ENCODE results near the gene PJA2.

Gene PJA2

DNA sequence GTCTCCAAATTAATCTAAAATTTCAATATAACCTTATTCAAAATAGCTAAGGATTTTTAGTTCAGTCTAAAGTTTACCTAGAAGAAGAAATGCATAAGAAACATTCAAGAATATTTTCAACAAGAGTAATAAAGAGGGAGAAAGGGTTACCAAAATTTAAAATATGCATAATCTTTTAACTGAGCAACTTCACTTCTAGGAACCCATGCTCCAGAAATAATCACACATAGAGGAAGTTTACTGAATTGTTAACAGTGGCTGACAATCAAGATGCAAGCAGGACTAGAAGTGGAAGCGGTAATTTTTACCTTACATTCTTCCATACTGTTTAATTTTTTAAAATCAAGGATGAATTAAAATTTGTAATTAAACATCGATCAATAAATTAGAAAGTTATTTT is 1.9 kb downstream of the PJA2 start:
- no peak for DNase-seq (ENCODE audit: low read depth)

DNA sequence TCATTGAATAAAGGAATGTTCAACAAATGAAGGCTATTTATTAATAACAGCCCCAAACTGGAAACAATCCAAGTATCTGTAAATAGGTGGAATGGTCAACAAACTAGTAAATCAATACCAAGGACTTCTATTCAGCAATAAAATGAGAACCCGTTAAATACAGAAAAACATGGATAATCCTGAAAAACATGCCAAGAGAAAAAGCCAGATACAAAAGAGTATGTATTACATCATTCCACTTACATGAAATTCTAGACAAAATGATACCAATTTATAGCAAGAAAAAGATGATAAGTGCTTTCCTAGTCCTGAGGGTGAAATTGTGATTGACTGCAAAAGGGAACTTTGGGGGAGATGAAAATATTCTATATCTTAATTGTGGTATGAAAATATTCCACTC is 3.1 kb downstream of the PJA2 start:
- DNase-seq (ENCODE audit: low read depth): no peak

DNA sequence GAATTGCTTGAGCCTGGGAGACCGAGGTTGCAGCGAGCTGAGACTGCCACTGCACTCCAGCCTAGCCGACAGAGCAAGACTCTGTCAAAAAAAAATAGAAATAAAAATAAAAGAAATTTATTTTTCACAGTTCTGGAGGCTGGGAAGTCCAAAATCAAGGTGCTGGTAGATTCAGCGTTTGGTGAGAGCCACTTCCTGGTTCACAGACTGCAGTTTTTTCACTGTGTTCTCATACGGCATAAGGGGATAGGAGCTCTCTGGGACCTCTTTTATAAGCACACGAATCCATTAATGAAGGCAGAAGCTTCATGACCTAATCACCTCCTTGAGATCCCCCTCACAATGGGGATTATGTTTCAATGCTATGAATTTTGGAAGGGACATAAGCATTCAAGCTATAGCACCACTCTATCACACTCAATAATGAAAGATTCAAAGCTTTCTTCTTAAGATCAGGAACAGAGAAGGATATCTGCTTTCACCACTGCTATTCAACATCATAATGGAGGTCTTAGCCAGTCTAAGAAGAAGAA is 5.3 kb downstream of the PJA2 start:
- DNase-seq (ENCODE audit: low read depth): no peak

DNA sequence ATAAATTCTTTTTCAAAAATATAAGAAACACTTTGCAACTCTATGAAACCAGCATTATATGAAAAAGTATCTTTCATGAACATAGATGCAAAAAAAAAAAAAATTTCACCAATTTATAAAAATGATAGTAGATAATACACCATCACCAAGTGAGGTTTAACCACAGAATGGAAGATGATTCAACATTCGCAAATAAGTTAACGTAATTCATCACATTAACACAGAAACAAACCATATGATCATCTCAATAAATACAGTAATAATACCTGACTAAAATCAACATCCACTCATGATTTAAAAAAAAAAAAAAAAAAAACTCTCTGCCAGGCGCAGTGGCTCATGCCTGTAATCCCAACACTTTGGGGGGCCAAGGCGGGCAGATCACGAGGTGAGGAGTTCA is 6.3 kb downstream of the PJA2 start:
- DNase-seq (ENCODE audit: low read depth): no peak

DNA sequence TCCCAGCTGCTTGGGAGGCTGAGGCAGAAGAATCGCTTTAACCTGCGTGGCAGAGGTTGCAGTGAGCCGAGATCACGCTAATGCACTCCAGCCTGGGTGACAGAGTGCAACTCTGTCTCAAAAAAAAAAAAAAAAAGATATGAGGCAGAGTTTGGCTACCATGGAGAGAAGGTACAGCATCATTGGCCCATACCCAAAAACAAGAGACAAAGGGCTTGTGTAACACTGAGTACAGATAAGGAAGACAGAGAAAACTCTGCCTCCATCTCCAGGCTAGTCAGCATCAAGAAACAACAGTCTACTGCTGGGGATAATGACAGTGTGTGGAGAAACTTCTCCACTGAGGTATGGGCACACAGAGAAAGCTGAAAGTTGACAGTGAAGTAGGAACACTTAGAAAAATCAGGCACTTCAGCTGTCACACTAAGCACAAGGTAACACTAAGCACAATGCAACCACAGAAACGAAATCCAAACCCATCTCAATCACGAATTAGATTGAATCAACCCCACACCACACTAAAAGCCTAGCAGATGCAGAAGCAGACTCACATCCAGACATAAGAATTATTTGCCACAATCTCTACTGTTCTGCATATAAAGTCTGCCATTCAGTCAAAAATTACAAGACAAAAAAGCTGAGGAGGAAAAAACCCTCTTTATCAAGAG is 10.5 kb downstream of the PJA2 start:
- no peak for DNase-seq (ENCODE audit: low read depth)

DNA sequence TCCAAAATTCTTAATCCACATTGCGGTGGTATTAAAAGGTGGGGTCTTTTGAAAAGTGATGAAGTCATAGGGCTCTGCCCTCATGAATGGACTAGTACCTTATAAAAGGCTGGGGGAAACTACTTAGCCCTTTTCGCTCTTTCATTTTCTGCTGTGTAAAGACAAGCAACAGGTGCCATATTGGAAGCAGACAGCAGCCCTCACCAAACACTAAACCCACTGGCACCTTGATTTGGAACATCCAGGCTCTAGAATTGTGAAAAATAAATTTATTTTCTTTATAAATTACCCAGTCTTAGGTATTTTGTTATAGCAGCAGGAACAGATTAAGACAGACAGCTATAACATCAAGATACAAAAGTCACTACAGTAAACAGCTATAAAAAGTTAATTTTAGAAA is 12.8 kb downstream of the PJA2 start:
- DNase-seq (ENCODE audit: low read depth): no peak

DNA sequence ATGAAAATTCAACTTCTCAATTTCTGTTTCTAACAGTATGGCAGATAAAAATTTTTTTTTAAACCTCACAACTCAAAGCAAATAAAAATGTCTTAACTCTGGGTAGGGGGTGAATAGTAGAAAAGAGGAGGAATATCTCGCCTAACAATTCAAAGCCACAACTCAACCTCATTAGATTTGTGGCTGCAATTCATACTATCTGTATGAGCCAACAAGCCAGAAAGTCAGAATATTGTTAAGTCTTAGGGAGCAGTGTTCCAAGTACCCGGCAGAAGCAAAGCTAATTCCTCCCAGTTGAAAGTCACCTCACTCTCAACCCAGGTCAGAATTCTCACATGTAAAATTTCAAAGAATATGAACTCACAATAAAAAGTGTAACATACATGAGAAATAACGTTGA is 15.0 kb downstream of the PJA2 start:
- no peak for DNase-seq (ENCODE audit: low read depth)

DNA sequence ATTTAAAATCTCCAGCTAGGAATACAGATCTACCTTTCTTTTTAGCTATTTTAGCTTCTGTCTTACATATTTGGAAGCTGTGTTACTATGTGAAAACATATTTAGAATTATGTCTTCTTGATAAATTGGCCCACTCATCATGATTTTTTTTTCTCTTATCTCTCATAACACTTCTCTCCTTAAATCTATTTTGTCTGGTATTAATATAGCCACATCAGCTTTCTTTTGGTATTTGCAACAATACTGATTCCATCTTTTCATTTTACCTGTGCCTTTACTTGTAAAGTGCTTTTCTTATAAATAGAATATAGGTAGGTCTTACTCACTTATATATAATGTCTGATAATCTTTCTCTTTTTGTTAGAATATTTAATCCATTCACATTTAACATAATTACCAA is 19.6 kb downstream of the PJA2 start:
- DNase-seq (ENCODE audit: low read depth): no peak

DNA sequence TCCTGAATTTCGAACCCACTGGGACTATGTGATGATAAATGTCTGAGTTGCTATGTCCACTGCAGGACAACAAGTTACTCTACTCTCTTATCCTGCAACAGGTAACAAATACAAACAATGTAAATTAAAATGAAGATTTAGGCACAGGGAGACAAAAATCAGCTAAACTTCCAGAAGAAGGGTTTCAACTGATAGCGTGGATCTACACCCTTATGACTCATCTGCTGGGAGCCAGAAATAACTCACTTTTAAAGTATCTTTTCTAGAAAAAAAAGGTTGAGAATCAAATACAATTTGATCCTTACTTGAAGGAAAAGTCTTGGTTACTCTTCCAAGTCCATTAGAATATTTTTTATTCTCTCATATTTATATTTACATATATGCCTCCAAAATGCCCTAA is 21.4 kb downstream of the PJA2 start:
- no peak for DNase-seq (ENCODE audit: low read depth)

DNA sequence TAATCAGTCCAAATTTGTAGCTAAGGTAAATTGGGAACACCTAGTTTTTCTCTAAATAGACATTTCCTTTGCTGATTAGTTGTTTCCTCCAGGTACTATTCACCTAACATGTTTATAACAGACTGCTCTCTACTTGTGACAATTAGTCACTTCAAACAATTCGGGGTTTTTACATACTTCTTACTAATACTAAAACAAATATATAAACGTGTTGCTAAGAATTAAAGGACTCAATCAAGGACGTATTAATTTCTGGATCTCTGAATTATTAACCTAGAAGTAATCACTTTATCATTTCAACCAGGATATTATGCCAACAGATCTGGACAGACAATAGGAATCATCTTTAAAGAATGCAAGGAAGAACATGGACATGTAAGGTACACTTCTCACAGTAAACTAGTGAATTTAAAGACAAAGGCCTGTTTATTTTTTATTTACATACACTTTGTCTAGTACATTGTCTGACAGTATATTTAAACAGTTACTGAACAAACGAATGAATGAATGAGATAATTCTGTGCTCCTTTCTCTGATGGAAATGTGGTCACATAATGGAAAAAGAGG is 22.3 kb downstream of the PJA2 start:
- no peak for DNase-seq (ENCODE audit: low read depth)

DNA sequence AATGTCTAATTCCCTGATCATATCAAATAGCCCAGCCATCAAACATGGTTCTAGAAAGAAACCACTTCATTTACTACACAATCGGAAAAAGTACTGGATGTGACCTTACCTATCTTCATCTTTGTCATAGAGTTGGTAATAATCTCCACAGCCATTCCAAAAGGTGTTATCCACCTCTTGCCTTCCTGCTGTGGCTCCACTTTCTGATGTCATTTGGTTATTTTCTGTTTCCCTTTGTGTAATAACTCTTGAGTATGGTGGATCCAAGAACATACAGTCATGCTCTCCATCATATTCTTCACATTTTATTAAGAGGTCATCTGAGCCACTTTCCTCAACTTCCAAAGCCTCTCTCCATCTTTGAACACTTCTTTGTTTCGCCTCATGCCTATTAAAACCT is 31.7 kb downstream of the PJA2 start:
- DNase-seq (ENCODE audit: low read depth): no peak

DNA sequence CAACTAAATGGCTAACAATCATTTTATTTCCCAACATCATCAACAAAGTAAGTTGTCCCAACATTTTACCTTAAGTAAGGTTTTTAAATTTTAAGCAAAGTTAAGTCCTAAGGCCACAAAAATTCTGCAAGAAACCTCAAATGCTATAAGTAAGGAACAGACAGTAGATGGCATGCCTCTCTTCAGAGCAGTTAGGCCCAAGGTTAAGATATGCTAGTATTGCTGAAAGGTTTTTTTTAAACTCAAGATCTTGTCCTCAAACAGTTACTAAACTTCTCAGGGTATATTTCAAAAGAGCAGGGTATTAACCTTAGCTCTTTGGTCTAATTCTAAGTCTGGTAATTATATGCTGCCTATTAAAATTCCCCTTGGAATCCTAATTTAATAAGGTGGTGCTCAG is 35.1 kb downstream of the PJA2 start:
- DNase-seq (ENCODE audit: low read depth): no peak

DNA sequence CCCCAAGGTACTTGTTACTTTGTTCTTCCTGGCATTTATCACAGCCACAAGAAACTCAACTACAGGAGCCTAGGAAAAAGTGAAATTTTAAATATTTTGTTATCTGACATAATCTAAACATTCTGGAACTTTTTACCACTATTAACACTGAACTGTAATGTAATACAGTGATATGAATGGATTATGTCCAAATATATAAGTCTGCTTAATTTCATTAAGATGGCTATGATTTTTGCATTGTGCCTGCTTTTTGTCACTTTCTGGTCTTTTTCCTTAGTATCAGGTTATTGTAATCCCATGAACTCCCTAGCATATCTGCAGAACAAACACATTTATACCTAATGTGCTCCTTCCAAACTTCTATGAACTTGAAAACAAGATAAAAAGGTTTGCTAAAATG is 35.8 kb downstream of the PJA2 start:
- no peak for DNase-seq (ENCODE audit: low read depth)

DNA sequence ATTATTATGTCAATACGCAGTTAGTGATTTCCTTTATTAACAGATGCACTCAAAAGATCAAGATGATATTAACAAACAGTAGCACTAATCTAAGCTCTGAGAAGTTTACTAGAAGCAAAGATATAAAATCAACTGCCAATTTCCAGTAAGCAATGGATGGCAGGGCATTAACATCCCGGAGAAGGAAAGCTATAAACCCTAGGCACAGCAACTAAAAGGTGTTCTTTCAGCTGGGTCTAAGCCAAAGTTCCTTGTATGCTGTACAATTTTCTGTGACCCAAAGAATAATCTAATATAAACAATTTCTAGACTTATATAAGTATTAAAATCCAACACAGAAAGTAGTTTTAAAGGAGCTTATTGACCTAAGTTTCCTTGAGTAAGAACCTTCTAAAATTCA is 39.4 kb downstream of the PJA2 start:
- DNase-seq (ENCODE audit: low read depth): no peak

DNA sequence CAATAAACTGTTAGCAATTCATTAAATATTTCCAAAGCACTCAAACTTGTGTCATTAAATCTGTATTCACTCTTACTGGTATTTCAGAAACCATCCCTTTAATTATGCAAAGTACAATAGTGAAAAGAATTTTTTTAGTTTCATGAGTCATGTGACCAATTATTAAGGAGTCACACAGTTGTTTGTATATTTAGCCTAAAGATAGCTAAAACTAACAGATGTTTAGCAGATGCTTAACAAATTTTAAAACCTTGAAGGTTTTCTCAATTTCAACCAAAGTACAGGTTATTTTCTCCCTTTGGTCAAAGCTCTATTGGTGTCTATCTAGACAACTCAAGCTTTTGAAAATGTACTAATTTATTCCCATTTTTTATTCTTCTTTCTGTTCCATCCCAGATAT is 44.1 kb downstream of the PJA2 start:
- no peak for DNase-seq (ENCODE audit: low read depth)

DNA sequence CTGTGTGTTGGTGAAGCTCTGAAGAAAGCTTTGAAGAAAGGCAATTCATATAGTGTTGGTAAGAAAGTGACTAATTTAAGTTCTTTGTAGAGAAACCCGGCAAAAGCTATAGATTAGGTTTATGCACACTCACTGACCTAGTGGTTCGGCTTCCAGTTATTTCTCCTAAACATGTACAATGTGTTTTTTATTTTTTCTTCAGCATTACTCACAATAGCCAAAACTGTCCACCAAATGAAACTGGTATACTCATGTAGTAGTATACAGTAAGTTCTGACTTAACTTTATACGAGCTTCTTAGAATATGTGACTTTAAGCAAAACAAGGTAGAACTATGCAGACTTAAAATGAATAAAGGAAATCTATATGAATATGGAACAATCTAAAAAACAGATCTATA is 44.8 kb downstream of the PJA2 start:
- no peak for DNase-seq (ENCODE audit: low read depth)

DNA sequence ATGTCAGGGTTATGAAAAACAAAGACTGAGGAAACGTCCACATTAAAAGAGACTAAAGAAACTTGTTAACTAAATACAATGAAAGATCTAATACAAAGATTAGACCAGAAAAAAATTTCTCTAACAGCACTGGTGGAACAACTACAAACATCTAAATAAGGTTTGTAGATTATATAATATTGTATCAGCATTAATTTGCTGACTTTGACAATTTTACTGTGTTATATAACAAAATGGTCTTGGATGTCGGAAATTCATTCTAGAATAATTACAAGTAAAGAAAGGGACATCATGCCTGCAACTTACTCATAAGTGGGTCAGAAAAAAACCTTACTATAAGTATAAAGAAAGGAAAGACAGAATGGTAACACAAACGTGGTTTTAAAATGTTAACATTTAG is 50.1 kb downstream of the PJA2 start:
- no peak for DNase-seq (ENCODE audit: low read depth)

DNA sequence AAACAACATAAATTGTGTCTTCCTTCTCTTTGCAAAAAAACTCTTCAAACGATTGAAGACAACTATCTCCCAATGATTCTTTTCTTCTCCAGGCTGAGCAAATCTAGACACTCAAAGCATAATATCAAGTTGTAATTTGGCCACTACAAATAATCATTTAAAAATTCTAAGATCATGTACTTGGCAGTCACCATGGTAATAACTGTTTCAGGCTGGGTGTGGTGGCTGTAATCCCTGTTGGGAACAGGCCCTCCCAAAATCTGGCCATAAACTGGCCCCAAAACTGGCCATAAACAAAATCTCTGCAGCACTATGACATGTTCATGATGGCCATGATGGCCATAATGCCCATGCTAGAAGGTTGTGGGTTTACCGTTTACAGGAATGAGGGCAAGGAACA is 52.0 kb downstream of the PJA2 start:
- no peak for DNase-seq (ENCODE audit: low read depth)

DNA sequence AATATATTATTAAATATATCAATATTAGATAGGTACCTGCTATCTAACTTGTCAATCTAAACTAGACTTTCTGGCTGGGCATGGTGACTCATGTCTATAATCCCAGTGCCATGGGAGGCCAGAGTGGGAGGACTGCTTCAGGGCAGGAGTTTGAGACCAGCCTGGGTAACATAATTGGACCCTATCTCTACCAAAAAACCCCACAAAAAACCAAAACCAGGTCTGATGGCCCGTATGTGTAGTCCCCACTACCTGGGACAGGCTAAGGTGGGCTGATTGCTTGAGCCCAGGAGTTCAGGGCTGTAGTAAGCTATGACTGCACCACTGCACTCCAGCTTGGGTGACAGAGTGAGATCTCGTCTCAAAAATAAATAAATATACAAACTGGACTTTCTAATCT is 55.0 kb downstream of the PJA2 start:
- no peak for DNase-seq (ENCODE audit: low read depth)

DNA sequence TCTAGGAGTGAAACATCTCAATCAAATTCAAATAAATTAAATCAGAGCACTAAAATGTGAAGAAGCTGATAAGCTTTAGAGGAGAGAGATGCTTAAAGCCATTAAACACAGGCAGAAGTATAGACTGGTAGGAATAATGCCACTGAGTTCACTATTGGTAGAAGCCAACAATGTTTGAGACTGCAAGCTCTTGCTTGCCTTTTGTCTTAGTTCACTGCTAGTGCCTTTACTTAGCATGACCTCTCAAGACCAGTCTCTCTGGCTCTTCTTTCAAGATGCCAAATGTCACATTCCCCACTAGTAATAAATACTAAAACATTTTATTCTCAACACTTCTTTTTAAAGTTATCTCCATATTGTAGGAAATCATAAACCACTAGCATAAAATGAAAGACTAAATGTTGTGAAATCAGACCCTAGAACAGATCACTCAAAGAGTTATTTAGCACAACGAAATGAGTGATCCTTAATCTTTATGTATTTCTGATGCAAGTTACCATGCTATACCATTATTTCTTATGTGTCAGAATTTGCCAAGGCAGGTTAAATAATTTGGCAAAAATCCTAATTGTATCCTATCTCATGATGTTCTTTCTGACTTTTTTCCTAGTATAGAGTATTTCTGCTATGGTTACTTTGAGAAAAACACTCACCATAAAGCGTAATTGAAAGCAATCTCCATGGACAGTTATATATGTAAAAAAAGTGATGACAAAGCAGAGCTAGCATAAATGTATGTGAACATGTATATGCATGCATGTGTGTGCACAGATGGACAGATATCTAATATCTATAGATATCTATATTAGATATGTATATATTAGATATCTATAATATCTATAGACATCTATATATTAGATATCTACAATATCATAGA is 57.5 kb downstream of the PJA2 start:
- DNase-seq (ENCODE audit: low read depth): no peak

DNA sequence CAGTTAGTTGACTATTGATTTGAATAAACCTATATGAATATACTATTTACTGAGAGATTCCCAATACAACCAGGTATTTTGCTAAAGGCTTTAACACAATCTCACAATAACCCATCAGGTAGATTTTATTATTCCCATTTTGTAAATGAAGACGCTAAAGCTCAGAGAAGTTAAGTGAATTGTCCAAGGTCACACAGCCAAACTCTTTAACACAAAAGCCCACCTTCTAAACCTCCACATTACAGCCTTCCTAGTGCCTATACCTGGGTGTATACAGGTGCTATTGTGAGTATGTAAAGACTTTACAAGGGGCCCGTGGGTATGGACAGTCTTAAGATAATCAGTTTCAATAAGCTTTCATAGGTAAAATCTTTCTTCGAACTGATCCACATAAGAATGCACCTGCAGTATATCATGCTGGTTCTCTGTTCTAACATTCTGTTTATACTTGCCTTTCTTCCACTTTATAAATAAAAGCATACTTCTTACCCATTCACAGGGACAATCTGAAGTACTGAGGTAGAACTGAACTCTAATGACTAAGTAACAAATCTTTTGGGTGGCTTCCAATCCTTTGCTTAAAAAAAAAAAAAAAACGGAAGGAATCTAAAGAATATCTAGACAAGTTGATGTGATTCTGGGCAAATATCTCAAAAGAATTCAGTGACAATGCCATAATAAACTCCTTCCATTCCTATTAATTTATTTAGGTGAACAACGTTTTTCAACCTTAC is 59.1 kb downstream of the PJA2 start:
- no peak for DNase-seq (ENCODE audit: low read depth)

DNA sequence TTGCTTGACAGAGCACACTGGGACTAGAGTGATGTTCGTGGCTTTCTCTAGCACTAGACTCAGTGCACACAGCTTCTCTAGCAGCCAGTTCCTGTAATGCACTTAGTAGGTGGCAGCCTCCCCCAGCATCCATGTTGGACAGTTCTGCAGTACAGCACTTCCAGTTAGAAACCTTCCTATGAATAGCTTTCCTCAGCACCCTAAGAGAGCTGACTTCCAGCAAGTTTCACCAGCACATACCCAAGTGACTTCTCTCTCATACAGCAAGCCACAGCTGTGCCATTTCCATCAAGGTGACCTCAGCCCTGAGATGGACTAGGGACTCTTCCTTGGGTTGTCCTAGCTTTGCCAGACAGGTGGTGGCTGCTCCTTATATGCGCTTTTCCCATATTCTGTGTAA is 60.4 kb downstream of the PJA2 start:
- no peak for DNase-seq (ENCODE audit: low read depth)
